Hippocampal formation (tissue), 2 donors: ENCODE results near the gene SLC13A1.
"Not testable (repeated sequence)": the region's sequence is repeated elsewhere in the genome, so short reads cannot be mapped to it uniquely, and the experiment has no call there.

ENCODE experiments used
- DNase-seq, 2 donors: peaks; one replicate each; lab custom pipeline; 2025; lab: John Stamatoyannopoulos, UW

The SLC13A1 gene, protein sequence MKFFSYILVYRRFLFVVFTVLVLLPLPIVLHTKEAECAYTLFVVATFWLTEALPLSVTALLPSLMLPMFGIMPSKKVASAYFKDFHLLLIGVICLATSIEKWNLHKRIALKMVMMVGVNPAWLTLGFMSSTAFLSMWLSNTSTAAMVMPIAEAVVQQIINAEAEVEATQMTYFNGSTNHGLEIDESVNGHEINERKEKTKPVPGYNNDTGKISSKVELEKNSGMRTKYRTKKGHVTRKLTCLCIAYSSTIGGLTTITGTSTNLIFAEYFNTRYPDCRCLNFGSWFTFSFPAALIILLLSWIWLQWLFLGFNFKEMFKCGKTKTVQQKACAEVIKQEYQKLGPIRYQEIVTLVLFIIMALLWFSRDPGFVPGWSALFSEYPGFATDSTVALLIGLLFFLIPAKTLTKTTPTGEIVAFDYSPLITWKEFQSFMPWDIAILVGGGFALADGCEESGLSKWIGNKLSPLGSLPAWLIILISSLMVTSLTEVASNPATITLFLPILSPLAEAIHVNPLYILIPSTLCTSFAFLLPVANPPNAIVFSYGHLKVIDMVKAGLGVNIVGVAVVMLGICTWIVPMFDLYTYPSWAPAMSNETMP

DNA sequence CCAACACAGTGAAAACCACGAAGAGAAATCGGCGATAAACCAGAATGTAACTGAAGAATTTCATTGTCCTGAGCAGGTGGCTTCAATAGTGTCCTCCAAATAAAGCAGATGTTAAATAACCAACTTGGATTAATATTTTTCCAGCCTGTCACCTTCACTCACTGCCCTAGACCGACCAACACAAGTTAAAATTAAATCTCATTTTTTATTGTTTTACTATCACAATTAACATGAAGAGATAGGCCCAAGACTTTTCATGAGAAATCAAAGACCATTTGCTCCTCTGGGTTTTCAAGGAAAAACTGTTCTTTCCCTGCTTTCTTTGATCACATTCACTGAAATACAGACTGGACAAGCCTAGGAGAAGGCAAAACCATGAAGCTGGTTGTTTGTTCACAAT is at the start of gene SLC13A1:
Gene SLC13A1 (minus strand): TSS at position 87 of the 400 bp plus-strand sequence. CDS start 23 bp downstream, at position 64.
- DNase-seq = no peak

DNA sequence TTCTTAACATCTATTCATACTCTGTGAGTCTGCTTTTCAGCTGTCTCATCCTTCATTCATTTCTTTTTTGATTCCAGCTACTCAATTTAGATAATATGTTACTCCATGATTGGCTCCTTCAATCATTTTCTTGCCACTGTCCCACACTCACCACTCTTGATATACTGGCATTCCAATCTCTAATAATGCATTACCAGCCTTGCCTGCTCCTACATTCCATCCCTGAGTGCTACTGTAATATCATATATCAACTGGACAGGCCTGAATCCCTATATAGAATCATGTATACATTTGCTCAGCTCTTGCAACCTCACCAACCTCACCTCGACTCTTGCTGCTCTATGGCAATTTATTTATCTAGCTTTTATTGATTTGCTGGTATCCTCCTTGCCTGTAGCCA is 45.0 kb upstream of the SLC13A1 start:
- no peak for DNase-seq

DNA sequence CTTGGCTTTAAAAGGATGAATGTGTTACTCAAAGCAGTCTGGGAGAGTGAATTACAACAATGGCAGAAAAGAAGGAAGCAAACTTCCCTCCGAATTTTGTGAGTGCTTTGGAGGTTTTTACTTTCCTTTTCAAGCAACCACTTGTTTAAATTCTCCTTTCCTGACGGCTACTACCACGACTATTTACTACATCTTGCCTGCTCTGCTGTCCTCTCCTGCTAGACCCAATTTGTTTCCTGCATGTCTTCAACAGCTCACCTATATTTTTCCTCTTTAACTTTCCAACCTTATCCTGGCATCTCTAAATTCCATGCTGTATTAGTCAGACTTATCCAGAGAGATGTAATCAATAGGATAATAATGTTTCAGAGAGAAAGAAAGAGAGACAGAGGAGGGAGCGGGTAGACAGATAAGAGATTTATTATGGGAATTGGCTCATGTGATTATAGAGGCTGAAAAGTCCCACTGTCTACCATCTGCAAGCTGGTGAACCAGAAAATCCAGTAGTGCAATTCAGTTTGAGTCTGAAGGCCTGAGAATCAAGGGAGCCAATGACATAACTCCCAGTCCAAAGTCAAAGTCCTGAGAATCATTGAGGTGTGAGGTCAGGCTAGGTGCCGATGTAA is 42.8 kb upstream of the SLC13A1 start:
- no peak for DNase-seq

DNA sequence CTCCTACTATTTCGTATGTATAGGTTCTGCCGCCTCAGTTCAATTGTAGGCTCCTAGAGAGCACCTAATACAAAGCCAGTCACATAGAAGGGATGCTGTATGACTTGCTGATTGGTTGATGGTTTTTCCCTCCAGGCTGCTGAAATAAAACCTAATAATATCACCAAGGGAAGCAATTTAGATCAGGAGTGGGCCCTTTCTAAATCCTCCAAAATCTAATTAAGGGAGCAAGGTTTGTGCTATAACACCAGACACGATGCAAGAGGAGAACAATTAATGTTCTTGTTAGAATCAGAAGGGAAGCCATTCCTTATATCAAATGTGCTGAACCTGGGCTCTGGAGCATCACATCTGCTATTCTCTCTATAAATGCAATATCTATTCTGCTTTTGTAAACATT is 42.0 kb upstream of the SLC13A1 start:
- DNase-seq = no peak

DNA sequence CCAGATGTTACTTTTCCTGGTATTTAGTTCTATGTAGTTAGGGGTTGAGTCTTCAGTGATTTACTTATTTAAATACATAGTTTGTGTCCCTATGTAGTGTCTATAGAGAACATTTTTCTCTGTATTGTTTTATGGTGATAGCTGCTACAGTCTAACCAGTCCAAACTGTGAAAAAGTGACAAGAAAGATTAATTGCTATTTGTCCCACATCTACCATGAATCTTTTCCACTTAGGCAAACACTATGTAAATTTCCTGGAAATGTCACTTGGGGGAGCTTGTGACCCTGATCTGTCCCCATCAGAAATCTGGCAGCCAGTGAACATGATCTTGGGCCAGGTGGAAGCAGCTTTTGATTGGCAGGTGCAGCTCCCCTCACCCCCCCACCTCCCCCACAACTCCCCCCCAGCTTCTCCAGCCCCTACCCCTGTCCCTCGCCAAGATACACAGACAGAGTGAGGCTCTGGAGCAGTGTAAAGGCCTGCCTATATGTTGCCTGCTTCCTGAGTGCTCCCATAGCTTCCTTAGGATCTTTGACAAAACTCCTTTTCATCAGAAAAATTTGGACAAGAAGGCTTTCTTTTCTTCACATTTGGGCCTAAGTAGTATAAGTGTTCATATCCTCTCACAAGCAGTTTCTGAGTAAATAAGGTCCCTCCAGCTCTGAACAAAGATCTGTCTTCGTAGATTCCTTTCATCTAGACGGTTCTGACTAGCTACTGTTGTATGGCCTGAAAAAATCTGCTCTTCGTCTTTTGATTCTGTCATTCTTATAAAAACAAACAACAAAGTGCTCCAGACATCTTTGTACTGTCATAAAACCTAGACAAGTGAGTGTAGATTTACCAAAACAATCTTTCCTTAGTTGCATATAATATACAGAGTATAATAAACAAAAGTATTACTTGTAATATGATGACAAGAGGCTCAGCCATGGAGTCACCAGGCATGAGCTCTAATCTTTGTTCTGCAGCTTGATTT is 31.5 kb upstream of the SLC13A1 start:
- no peak for DNase-seq

DNA sequence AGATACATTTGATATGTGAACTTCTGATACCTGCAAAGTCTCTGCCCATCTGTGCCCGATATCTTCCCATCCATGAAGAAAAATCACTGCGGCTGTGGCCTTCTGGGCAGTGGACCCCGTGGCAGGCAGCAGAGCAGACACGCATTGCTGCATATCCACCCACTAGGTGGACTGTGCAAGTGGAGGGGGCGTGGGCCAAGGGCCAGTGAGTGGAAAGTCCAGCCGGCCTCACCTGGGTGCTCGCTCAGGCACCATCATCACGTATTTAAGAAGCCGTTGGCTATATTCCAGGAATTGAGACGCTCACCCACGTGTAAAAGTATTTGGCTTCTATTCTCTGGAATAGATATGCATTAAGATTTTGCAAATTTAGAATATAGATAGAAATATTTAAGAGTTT is 30.8 kb upstream of the SLC13A1 start:
- DNase-seq = no peak

DNA sequence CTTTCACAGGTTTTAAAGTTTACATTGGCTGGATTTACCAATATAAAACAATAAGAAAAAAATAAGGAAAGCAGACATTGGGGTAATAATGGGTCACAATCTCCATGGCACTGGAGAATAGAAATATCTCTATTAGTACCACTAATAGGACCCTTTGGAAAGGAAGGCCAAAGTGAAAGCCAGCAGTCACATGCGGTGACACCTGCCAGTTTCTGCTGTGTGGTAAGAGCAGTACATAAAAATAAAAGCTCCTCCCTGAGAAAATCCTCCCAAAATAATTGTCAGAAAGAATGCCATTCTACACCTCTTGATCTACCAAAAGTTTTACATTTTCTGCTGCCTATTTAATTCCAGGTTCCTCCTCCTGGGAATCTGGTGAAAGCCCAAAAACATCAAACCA is 30.4 kb upstream of the SLC13A1 start:
- no peak for DNase-seq

DNA sequence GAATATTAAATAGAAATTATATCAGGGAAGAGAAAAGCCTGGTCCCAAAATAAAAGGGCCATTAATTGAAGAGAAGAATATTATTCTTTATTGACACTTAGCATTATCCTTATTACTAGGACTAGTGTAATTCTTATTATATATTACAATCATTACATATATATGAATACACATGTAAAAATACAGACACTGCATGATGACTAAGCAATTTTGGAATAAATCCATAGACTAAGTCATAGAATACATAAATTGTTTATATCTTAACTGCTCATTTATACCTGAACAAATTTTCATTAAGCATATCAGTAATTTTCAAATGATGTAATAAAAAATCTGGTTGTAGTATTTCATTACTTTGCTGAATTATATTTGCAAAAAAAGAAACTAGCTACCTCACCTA is 29.7 kb upstream of the SLC13A1 start:
- no peak for DNase-seq

DNA sequence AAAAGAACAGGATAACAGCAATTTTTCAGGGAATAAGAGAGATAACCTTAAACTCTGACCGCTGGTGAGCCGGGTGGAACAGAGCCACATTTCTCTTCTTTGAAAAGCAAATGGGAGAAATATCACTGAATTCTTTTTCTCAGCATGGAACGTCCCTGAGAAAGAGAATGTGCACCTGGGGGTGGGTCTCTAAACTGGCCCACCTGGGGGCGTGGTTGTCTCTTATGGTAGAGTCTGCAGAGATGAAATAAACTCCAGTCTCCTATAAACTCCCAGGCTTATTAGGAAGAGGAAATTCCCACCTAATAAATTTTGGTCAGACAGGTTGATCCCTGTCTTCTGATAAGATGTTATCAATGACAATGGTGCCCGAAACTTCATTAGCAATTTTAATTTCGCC is 27.9 kb upstream of the SLC13A1 start:
- DNase-seq = not testable (repeated sequence)

DNA sequence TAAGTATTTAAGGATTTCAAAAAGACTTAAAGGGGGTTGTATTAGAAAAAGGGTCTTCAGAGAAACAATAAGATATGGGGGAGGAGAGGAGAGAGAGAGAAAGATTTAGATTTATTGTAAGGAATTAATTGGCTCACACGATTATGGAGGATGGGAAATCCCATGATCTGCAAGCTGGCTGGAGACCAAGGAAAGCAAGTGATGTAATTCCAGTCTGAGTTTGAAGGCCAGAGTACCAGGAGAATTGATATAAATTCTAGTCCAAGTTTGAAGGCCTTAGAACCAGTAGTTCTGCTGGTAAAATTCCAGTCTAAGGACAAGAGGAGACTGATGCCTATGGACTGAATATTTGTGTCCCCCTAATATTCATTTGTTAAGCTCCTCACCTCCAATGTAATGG is 20.6 kb upstream of the SLC13A1 start:
- no peak for DNase-seq

DNA sequence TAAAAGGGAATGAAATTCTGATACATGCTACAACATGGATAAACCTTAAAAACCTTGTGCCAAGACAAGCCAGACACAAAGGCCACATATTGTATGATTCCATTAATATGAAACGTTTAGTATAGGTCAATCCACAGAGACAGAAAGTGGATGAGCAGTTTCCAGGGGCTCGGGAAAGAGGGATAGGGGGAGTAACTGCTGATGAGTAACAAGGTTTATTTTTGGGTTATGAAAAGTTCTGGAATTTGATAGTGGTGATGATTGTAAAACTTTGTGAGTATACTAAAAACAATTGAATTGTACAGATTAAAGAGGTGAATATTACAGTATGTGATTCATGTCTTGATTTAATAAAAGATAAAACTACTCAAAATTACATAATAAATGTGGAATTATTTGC is 19.1 kb upstream of the SLC13A1 start:
- DNase-seq = no peak

DNA sequence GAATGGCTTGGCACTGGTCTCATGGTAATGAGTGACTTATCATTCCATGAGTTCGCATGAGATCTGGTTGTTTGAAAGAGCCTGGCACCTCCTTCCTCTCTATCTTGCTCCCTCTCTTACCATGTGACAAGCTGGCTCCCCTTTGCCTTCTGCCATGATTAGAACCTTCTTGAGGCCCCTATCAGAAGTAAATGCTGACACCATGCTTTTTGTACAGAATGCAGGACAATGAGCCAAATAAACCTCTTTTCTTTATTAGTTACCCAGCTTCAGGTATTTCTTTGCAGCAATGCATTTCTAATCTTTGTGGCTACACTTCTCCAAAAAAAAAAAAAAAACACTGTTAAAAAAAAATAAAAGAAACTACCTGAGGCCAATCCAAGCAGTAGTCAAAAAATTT is 17.1 kb upstream of the SLC13A1 start:
- DNase-seq = no peak

DNA sequence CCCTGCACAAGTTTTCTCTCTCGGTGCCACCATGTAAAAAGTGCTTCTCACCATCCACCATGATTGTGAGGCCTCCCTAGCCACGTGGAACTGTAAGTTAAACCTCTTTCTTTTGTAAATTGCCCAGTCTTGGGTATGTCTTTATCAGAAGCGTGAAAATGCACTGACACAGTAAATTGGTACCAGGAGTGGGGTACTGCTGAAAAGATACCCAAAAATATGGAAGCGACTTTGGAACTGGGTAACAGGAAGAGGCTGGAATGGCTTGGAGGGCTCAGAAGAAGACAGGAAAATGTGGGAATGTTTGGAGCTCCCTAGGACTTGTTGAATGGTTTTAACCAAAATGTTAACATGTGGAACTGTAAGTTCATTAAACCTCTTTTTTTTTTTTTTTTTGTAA is 15.6 kb upstream of the SLC13A1 start:
- no peak for DNase-seq

DNA sequence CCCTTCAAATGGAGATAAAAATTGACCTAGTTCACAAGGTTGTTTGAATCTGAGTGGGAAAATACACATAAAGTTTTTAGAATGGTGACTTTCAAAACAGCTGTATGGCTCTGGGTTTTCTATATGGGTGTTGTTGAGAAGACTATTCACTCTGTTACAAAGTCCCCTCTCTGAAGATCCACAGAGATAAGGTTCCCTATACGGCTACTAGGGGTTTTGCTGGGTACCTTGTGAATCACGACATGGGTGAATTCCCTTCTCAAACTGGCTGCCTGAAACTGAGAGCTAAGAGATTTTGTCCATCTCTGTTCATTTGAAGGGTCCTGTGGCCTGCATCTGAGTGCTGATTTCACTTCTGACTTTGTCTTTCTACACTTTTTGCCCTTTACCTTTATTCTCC is 11.8 kb upstream of the SLC13A1 start:
- no peak for DNase-seq

DNA sequence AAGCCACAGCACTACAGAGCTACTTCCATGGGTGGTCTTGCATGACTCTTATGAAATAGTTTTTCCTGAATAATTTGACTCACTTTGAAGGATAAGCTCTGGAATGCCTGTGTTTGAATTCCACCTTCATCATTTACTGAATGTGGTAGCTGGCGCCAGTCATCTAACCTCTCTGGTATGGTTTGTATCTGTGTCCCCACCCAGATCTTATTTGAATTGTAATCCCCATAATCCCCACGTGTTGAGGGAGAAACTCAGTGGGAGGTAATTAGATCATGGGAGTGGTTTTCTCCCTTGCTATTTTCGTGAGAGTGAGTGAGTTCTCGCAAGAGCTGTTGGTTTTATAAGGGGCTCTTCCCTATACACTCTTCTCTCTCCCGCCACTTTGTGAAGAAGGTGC is 11.2 kb upstream of the SLC13A1 start:
- no peak for DNase-seq

DNA sequence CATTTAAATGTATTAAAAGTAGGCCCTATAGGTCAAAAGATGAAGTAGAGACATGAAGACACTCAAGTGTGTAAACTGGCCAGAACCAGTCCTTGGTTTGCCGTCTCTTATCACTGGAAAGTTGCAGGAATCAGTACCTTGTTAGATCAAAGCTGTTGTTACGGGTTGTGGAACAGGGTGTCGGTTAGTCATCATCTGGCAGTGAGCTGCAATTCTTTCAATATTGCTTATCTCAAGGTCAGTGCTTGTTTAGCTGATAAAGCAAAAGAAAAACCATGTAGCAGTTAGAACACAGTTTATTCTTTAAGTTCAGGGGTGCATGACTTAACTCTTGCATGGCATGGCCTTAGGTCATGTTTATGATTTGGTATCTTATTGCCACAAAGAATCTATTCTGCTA is 10.0 kb upstream of the SLC13A1 start:
- no peak for DNase-seq

DNA sequence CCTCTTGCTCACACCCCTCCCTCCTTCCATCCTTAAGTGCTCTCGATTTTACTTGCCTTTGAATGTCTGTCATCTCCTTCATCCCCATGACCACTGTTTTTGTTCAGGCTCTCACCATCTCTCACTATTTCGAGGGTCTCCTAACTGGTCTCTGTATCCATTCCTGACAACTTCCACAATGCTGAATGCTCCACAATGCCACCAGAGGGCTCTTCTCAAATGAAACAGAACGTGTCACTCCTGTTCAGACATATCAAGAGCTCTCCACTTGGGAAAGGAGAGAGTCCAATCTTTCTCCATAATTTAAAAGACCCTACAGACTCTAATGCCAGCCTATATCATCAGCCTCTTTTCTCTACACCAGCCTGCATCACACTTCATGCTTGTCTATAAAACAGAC is 9.0 kb upstream of the SLC13A1 start:
- no peak for DNase-seq

DNA sequence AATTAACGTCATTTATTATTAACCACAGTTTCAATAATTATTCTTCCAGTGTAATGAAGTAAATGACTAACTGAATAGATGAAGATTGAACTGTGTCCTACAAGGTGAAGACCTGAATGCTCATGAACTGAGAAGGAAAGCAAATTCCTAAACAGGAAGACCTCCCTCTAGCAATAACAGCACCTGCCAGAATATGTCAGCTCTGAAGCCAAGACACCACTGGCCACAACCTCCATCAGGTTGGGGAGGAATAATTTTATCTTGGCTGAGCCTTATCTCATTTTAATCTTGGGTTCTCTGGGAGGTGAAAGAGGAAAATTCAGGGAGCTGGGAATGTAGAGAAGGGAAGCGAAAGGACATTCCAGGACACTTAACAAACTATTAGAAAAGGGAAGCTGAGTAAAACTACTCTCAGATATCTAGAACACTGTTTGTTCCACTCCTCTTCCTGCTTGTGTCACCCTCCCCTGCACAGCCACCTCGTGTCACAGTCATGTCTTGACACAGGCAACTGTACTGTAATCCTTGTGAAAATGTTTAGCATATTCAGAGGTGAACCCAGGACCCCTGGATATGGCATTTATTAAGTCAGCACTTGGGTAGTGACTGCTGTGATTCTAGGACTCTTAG is 4.6 kb upstream of the SLC13A1 start:
- DNase-seq = no peak

DNA sequence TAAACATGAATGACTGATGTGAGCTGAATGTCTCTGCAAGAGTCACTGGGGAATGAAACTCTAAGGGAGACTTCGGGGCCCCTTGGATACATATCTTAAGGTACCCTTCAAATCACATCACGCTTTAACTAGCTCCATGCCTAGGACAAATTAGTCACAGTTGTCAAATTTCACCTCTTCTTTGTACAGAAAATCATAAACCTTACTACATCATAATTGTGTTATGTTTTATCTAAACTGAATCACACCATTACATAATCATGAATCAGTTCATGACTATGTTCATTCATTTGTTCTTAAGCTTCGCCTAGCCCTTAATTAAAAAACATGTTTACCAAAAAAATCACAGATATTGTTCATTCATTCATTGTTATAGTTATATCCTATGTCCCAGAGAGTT is 2.1 kb upstream of the SLC13A1 start:
- no peak for DNase-seq

DNA sequence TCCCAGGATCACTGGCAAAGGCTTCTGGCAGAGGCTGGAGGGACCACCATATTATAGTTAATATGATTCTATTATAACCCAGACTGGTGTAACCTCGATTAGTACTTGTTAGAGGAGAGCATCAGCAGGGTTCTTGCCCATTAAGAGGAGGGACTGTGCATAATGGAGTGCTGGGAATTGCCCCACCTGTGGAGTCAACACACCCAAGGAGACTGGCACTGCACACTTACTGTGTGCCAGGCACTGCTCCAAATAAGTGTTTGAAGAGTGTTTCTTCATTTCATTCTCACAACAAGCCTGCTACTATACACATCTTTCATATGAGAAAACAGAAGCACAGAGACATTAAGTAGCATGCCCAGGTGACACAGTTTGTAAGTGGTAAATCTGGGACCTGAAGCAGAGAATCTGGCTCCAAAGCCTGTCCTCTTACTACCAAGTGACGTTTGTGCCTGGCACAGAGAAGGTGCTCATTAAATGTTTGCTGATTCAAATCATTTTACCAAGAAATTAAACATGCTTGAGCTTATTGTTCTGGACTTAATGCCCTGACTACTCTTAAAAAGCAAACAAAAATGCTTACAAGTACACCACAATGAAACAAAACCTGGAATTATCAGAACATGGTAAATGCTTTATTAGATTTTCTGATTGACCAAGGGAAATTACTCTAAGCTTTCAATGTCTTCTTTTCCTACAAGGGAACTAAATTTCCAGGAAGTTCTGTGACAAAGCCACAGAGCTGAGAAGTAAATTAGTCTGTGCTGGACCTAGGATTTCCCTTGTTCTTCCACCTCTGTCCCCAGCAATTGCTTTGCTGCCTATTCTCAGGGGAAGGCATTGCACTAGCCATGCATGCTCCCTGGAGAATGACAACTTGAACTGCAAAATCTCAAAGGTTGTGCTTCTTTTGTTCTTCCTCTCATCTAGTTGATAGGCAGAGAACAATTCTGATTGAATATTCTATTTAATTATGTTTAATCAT is 809 bp downstream of the SLC13A1 start:
- no peak for DNase-seq
